Uterus (tissue), 4 donors: ENCODE results near the gene PIK3R6. TPM values are rescaled to one million over a fixed set of nuclear protein-coding genes. Genes with fewer than 3 reads are reported as not detected.

Source experiments
- DNase-seq, 2 donors: peaks; one replicate each; pipeline ENCODE4 v3.0.0-alpha.2; 2019 to 2020
- H3K27ac ChIP-seq, 2 donors: fragments of 200-600 bp; sonication (generic); 1 replicate in 1 of 2; 2 replicates in 1 of 2; pipeline ENCODE4 v1.5.1; 2016 to 2018
- H3K27me3 ChIP-seq, 2 donors: fragments of 200-600 bp; sonication (generic); one replicate each; pipeline ENCODE4 v1.5.1; 2018 to 2019; ENCODE audit warnings: control low read depth in 1 of 2
- H3K36me3 ChIP-seq, 2 donors: fragments of 200-600 bp; sonication (generic); one replicate each; pipeline ENCODE4 v1.5.1; 2019; ENCODE audit warnings: control low read depth in 1 of 2
- H3K4me1 ChIP-seq, 2 donors: fragments of 200-600 bp; sonication (generic); one replicate each; pipeline ENCODE4 v1.5.1; 2018 to 2019; ENCODE audit warnings: control low read depth in 1 of 2
- H3K4me3 ChIP-seq, 2 donors: fragments of 200-600 bp; sonication (generic); 1 replicate in 1 of 2; 2 replicates in 1 of 2; pipeline ENCODE4 v1.5.1; 2018 to 2019; ENCODE audit warnings: mild to moderate bottlenecking in 1 of 2
- H3K9me3 ChIP-seq, 2 donors: fragments of 200-600 bp; sonication (generic); one replicate each; pipeline ENCODE4 v1.5.1; 2019; ENCODE audit warnings: control low read depth in 1 of 2
- POLR2A ChIP-seq, 2 donors: fragments of 450-650 bp; IDR thresholded peaks; one replicate each; pipeline ENCODE4 v1.6.1; 2016; ENCODE audit warnings: antibody characterized with exemption in 2 of 2, mild to moderate bottlenecking in 1 of 2, moderate library complexity in 1 of 2
- intact Hi-C: fragments of 100-400 bp; cut with DNase I; formaldehyde crosslinking; loops from one replicate; pipeline ENCODE4 v1.15.1; 2023; ENCODE audit warnings: low total_unique reads
- total RNA-seq, 4 donors: library from RNA; depleted of rRNA in 3 of 4; stranded (reverse); fragments of >200 nt in 3 of 4; gene quantifications; one replicate each; pipeline versions ENCODE4 v1.1.0 to v1.2.4, GENCODE V29; 2014 to 2023
- TF ChIP-seq, protein P1 (sequence below), 4 experiments: fragments of 200-600 bp in 2 of 4; fragments of 450-650 bp in 2 of 4; sonication (generic) in 2 of 4; IDR thresholded peaks; one replicate each; pipeline ENCODE4 v1.5.1; 2016 to 2019; ENCODE audit warnings: antibody characterized with exemption in 4 of 4, mild to moderate bottlenecking in 2 of 4, moderate library complexity in 1 of 4
- donor health status: DM: yes; HTN: yes; CAD: no.

The PIK3R6 gene
- total RNA-seq, 4 donors from 2014 or later: 0.34 to 24.6 (median 1.1) TPM; not detected in 1

- Histone ChIP-seq H3K36me3 (no peaks in the 10 kb centered on the region), H3K27me3 (peaks cover 0 to 7% of the 10 kb centered on the region in 2 donors), H3K4me1 (no peaks in the 10 kb centered on the region), H3K9me3 (no peaks in the 10 kb centered on the region), H3K4me3 (no peak overlapping the region), H3K27ac (no peak overlapping the region)
- intact Hi-C loops: no loop called here
- TF ChIP-seq, protein P1, sequence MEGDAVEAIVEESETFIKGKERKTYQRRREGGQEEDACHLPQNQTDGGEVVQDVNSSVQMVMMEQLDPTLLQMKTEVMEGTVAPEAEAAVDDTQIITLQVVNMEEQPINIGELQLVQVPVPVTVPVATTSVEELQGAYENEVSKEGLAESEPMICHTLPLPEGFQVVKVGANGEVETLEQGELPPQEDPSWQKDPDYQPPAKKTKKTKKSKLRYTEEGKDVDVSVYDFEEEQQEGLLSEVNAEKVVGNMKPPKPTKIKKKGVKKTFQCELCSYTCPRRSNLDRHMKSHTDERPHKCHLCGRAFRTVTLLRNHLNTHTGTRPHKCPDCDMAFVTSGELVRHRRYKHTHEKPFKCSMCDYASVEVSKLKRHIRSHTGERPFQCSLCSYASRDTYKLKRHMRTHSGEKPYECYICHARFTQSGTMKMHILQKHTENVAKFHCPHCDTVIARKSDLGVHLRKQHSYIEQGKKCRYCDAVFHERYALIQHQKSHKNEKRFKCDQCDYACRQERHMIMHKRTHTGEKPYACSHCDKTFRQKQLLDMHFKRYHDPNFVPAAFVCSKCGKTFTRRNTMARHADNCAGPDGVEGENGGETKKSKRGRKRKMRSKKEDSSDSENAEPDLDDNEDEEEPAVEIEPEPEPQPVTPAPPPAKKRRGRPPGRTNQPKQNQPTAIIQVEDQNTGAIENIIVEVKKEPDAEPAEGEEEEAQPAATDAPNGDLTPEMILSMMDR (IDR thresholded peaks at IDR 0.05): no peak
- no peak for TF ChIP-seq POLR2A (IDR thresholded peaks at IDR 0.05)
- DNase-seq: no peak
Measured at GRCh38 chr17:8832711-8833352, 34.6 kb downstream of the PIK3R6 start.

DNA sequence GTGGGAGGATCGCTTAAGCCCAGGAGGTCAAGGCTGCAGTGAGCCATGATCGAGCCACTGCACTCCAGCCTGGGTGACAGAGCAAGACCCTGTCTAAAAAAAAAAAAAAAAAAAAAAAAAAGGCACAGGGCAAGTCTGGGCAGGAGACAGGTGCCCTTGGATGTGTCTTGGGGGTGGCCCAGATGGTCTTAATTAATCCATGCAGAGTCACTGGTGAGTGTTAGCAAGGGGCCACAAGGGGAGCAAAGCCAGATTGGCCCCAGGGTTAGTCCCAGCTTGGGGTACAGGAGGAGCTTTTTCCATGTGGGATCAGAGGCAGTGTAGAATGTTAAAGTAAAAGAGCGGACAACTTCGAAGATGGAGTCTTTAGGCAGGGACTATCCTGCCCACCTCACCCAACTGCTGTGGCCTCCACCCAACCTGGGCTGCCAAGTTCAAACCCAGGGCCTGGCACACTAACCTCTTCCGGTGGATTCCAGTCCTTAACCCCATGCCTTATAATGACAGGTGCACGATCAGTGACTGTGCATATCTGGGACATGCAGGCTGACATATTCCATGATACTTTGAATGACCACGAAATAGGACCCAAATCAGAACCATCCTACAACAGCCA is 36.1 kb downstream of the PIK3R6 start:
- TF ChIP-seq POLR2A (IDR thresholded peaks at IDR 0.05): no peak
- TF ChIP-seq, protein P1 (IDR thresholded peaks at IDR 0.05): no peak
- Histone ChIP-seq H3K9me3 (no peaks in the 10 kb centered on the region), H3K4me1 (no peaks in the 10 kb centered on the region), H3K27ac (no peak overlapping the region), H3K36me3 (no peaks in the 10 kb centered on the region), H3K4me3 (no peak overlapping the region), H3K27me3 (peaks cover 0 to 7% of the 10 kb centered on the region in 2 donors)
- intact Hi-C loops: no loop called here
- no peak for DNase-seq

- DNase-seq: no peak
Measured at GRCh38 chr17:8830141-8830540, 37.3 kb downstream of the PIK3R6 start.

GRCh38 chr17:8829036-8829941 is 38.2 kb downstream of the PIK3R6 start:
- no peaks in the 10 kb centered on the region for H3K9me3 ChIP-seq
- intact Hi-C loops: no loop called here
- TF ChIP-seq POLR2A (IDR thresholded peaks at IDR 0.05): no peak
- TF ChIP-seq, protein P1 (IDR thresholded peaks at IDR 0.05): no peak
- peaks cover 0 to 7% of the 10 kb centered on the region in 2 donors for H3K27me3 ChIP-seq
- DNase-seq: no peak
- no peak overlapping the region for H3K4me3 ChIP-seq
- no peak overlapping the region for H3K27ac ChIP-seq
- no peaks in the 10 kb centered on the region for H3K4me1 ChIP-seq
- no peaks in the 10 kb centered on the region for H3K36me3 ChIP-seq

More at GRCh38 chr17:8830141-8830540, 37.3 kb downstream of the PIK3R6 start:
- intact Hi-C loops: no loop called here
- Histone ChIP-seq H3K27ac (no peak overlapping the region), H3K27me3 (peaks cover 0 to 7% of the 10 kb centered on the region in 2 donors), H3K36me3 (no peaks in the 10 kb centered on the region), H3K4me1 (no peaks in the 10 kb centered on the region), H3K9me3 (no peaks in the 10 kb centered on the region), H3K4me3 (no peak overlapping the region)
- no peak for TF ChIP-seq POLR2A (IDR thresholded peaks at IDR 0.05)
- TF ChIP-seq, protein P1 (IDR thresholded peaks at IDR 0.05): no peak
